Measurements from ENCODE around the gene TMEM156. TPM values are rescaled to one million over a fixed set of nuclear protein-coding genes. Genes with fewer than 3 reads are reported as not detected.

TMEM156 gene
- total and polyA plus RNA-seq, 10 of the 15 experiments (the other 5 are each of a cell fraction or from before 2014, with no cell fraction given) = 20.8 to 48.3 (median 32.7) TPM

DNA sequence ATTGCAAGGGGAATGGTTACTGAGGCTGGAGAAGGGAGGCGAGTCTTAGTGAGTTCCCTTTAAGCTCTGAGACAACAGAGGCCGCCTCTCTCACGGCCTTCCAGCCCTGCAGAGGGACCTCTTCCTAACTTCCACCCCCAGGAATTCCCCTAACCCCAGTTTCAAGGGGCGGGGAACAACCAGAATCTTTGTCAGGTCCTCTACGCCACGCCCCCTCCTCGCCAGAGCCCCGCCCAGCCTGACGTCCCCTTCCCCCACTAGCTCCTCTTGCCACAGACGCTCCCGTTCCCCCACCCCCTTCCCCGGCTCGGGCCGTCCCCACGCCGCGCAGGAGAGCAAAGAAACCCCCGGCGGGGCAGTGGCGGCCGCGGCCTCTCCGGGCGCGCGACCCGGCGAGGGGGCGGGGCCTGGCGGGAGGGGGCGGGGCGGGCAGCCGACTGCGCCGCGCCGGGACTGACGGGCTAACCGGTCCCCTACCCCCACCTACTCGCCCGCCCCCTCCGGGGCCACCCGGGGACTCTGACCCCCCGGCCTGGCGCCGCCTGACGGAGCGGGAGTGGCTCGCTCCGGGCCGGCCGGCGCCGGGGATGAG is 12.3 kb upstream of the TMEM156 start (continued):
- TF ChIP-seq, protein P1, sequence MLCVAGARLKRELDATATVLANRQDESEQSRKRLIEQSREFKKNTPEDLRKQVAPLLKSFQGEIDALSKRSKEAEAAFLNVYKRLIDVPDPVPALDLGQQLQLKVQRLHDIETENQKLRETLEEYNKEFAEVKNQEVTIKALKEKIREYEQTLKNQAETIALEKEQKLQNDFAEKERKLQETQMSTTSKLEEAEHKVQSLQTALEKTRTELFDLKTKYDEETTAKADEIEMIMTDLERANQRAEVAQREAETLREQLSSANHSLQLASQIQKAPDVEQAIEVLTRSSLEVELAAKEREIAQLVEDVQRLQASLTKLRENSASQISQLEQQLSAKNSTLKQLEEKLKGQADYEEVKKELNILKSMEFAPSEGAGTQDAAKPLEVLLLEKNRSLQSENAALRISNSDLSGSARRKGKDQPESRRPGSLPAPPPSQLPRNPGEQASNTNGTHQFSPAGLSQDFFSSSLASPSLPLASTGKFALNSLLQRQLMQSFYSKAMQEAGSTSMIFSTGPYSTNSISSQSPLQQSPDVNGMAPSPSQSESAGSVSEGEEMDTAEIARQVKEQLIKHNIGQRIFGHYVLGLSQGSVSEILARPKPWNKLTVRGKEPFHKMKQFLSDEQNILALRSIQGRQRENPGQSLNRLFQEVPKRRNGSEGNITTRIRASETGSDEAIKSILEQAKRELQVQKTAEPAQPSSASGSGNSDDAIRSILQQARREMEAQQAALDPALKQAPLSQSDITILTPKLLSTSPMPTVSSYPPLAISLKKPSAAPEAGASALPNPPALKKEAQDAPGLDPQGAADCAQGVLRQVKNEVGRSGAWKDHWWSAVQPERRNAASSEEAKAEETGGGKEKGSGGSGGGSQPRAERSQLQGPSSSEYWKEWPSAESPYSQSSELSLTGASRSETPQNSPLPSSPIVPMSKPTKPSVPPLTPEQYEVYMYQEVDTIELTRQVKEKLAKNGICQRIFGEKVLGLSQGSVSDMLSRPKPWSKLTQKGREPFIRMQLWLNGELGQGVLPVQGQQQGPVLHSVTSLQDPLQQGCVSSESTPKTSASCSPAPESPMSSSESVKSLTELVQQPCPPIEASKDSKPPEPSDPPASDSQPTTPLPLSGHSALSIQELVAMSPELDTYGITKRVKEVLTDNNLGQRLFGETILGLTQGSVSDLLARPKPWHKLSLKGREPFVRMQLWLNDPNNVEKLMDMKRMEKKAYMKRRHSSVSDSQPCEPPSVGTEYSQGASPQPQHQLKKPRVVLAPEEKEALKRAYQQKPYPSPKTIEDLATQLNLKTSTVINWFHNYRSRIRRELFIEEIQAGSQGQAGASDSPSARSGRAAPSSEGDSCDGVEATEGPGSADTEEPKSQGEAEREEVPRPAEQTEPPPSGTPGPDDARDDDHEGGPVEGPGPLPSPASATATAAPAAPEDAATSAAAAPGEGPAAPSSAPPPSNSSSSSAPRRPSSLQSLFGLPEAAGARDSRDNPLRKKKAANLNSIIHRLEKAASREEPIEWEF (IDR thresholded peaks at IDR 0.05; ENCODE audit: insufficient replicate concordance, low read depth, low read length) = no peak
- TF ChIP-seq SRF (IDR thresholded peaks at IDR 0.05; ENCODE audit: low read depth in 2 of 2, low read length in 2 of 2) (no peak), POU2F2 (IDR thresholded peaks at IDR 0.05; ENCODE audit: borderline replicate concordance, low read depth, low read length) (0 out of 3 replicates have a peak, but pooled peaks have one; percentile 19), ASH2L (IDR thresholded peaks at IDR 0.05; ENCODE audit: borderline replicate concordance, low read depth) (no peak), NBN (IDR thresholded peaks at IDR 0.05) (peak; percentile 69; the same call in 1 of the 2 replicates), MYC (IDR thresholded peaks at IDR 0.05; ENCODE audit: insufficient read depth, insufficient read length, insufficient replicate concordance, low read length, severe bottlenecking) (no peak), SUZ12 (IDR thresholded peaks at IDR 0.05; ENCODE audit: unreplicated experiment) (no peak), STAT1 (conservative IDR thresholded peaks at IDR 0.05) (no peak), RAD21 (IDR thresholded peaks at IDR 0.05; ENCODE audit: insufficient read depth, low read depth, low read length) (no peak), BHLHE40 (IDR thresholded peaks at IDR 0.05; ENCODE audit: borderline replicate concordance in 1 of 2, low read depth in 2 of 2, low read length in 1 of 2) (0 out of 4 replicates have a peak, but pooled peaks of 1 of the 2 experiments have one; percentile 54), CBX3 (IDR thresholded peaks at IDR 0.05; ENCODE audit: borderline replicate concordance, low read depth) (no peak), CHD4 (IDR thresholded peaks at IDR 0.05) (no peak), MXI1 (IDR thresholded peaks at IDR 0.05; ENCODE audit: low read depth, low read length) (no peak; the same call in 1 of the 2 replicates), FOS (IDR thresholded peaks at IDR 0.05; ENCODE audit: borderline replicate concordance, extremely low read depth, insufficient read length) (no peak)
- TF ChIP-seq, protein P2, sequence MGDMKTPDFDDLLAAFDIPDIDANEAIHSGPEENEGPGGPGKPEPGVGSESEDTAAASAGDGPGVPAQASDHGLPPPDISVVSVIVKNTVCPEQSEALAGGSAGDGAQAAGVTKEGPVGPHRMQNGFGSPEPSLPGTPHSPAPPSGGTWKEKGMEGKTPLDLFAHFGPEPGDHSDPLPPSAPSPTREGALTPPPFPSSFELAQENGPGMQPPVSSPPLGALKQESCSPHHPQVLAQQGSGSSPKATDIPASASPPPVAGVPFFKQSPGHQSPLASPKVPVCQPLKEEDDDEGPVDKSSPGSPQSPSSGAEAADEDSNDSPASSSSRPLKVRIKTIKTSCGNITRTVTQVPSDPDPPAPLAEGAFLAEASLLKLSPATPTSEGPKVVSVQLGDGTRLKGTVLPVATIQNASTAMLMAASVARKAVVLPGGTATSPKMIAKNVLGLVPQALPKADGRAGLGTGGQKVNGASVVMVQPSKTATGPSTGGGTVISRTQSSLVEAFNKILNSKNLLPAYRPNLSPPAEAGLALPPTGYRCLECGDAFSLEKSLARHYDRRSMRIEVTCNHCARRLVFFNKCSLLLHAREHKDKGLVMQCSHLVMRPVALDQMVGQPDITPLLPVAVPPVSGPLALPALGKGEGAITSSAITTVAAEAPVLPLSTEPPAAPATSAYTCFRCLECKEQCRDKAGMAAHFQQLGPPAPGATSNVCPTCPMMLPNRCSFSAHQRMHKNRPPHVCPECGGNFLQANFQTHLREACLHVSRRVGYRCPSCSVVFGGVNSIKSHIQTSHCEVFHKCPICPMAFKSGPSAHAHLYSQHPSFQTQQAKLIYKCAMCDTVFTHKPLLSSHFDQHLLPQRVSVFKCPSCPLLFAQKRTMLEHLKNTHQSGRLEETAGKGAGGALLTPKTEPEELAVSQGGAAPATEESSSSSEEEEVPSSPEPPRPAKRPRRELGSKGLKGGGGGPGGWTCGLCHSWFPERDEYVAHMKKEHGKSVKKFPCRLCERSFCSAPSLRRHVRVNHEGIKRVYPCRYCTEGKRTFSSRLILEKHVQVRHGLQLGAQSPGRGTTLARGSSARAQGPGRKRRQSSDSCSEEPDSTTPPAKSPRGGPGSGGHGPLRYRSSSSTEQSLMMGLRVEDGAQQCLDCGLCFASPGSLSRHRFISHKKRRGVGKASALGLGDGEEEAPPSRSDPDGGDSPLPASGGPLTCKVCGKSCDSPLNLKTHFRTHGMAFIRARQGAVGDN (IDR thresholded peaks at IDR 0.05) = no peak
- TF ChIP-seq, protein P3, sequence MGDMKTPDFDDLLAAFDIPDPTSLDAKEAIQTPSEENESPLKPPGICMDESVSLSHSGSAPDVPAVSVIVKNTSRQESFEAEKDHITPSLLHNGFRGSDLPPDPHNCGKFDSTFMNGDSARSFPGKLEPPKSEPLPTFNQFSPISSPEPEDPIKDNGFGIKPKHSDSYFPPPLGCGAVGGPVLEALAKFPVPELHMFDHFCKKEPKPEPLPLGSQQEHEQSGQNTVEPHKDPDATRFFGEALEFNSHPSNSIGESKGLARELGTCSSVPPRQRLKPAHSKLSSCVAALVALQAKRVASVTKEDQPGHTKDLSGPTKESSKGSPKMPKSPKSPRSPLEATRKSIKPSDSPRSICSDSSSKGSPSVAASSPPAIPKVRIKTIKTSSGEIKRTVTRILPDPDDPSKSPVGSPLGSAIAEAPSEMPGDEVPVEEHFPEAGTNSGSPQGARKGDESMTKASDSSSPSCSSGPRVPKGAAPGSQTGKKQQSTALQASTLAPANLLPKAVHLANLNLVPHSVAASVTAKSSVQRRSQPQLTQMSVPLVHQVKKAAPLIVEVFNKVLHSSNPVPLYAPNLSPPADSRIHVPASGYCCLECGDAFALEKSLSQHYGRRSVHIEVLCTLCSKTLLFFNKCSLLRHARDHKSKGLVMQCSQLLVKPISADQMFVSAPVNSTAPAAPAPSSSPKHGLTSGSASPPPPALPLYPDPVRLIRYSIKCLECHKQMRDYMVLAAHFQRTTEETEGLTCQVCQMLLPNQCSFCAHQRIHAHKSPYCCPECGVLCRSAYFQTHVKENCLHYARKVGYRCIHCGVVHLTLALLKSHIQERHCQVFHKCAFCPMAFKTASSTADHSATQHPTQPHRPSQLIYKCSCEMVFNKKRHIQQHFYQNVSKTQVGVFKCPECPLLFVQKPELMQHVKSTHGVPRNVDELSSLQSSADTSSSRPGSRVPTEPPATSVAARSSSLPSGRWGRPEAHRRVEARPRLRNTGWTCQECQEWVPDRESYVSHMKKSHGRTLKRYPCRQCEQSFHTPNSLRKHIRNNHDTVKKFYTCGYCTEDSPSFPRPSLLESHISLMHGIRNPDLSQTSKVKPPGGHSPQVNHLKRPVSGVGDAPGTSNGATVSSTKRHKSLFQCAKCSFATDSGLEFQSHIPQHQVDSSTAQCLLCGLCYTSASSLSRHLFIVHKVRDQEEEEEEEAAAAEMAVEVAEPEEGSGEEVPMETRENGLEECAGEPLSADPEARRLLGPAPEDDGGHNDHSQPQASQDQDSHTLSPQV (IDR thresholded peaks at IDR 0.05) = no peak

Measured in GM12878 (cell line).